Naive thymus-derived CD8-positive, alpha-beta T cell (primary cell): ENCODE measurements around the gene TENT4A. TPM values are rescaled to one million over a fixed set of nuclear protein-coding genes. Genes with fewer than 3 reads are reported as not detected.
A peak's percentile ranks its signal among the peaks of the same experiment; 100 is the strongest.
"Not testable (repeated sequence)": the region's sequence is repeated elsewhere in the genome, so short reads cannot be mapped to it uniquely, and the experiment has no call there.

Source experiments
- ATAC-seq, 2 donors: fragments of 150-1000 bp; cut with Tn5 transposase in 1 of 2; sonication (Bioruptor Pico), chemical (Tn5 transposase) in 1 of 2; 1 replicate in 1 of 2; 2 replicates in 1 of 2; pipeline ENCODE4 v1.10.0; 2021; ENCODE audit warnings: mild to moderate bottlenecking in 2 of 2, moderate library complexity in 2 of 2
- POLR2A ChIA-PET: fragments of 350-600 bp; sonication (Branson Sonifier 250); formaldehyde crosslinking; loops from one replicate; lab custom pipeline; 2021; ENCODE audit warnings: antibody characterized with exemption; lab: Charles Lee
- DNase-seq, 10 donors: peaks; one replicate each; pipeline versions ENCODE4 v3.0.0 to v3.0.0-alpha.2; 2020 to 2022
- H3K27ac Mint-ChIP-seq, 10 donors: one replicate each; pipeline ENCODE4 v1.8.0; 2020 to 2022; ENCODE audit warnings: mild to moderate bottlenecking in 10 of 10, mixed read lengths in 10 of 10, moderate library complexity in 4 of 10, inconsistent platforms in 1 of 10
- H3K27me3 Mint-ChIP-seq, 5 donors: one replicate each; pipeline ENCODE4 v1.8.0; 2021 to 2022; ENCODE audit warnings: mixed read lengths in 5 of 5
- H3K36me3 Mint-ChIP-seq, 3 donors: one replicate each; pipeline ENCODE4 v1.8.0; 2020 to 2022; ENCODE audit warnings: mixed read lengths in 3 of 3, mild to moderate bottlenecking in 2 of 3, inconsistent platforms in 1 of 3
- H3K4me1 Mint-ChIP-seq, 4 donors: one replicate each; pipeline ENCODE4 v1.8.0; 2021 to 2022; ENCODE audit warnings: mixed read lengths in 4 of 4
- H3K4me3 Mint-ChIP-seq, 10 donors: one replicate each; pipeline ENCODE4 v1.8.0; 2020 to 2022; ENCODE audit warnings: mild to moderate bottlenecking in 10 of 10, mixed read lengths in 10 of 10, moderate library complexity in 6 of 10, inconsistent platforms in 1 of 10
- H3K9me3 Mint-ChIP-seq, 9 donors: one replicate each; pipeline ENCODE4 v1.8.0; 2020 to 2022; ENCODE audit warnings: mixed read lengths in 9 of 9, mild to moderate bottlenecking in 3 of 9, inconsistent platforms in 1 of 9, moderate library complexity in 1 of 9
- polyA plus RNA-seq, 3 donors: library from polyadenylated mRNA; unstranded; fragments of 300-500 nt; fragmentation: Illumina TruSeq; gene quantifications; one replicate each; pipeline ENCODE4 v1.2.3, GENCODE V29; 2021
- total RNA-seq, 8 experiments: library from RNA in 2 of 8; stranded (reverse) in 2 of 8; gene quantifications; one replicate each; pipeline ENCODE4 v1.2.3 and lab custom pipeline; 2021 to 2026

TENT4A gene
- total RNA-seq: 10 to 100 TPM; 49.6 to 53.7 TPM
- 1 to 10 TPM in 1 of 3 donors, under 1 TPM in 2; 0.72 to 1.2 (median 0.84) TPM for polyA plus RNA-seq
- total RNA-seq (lab: John Stamatoyannopoulos, UW): 38.2 to 60.3 (median 50.4) reads per million in 6 experiments

DNA sequence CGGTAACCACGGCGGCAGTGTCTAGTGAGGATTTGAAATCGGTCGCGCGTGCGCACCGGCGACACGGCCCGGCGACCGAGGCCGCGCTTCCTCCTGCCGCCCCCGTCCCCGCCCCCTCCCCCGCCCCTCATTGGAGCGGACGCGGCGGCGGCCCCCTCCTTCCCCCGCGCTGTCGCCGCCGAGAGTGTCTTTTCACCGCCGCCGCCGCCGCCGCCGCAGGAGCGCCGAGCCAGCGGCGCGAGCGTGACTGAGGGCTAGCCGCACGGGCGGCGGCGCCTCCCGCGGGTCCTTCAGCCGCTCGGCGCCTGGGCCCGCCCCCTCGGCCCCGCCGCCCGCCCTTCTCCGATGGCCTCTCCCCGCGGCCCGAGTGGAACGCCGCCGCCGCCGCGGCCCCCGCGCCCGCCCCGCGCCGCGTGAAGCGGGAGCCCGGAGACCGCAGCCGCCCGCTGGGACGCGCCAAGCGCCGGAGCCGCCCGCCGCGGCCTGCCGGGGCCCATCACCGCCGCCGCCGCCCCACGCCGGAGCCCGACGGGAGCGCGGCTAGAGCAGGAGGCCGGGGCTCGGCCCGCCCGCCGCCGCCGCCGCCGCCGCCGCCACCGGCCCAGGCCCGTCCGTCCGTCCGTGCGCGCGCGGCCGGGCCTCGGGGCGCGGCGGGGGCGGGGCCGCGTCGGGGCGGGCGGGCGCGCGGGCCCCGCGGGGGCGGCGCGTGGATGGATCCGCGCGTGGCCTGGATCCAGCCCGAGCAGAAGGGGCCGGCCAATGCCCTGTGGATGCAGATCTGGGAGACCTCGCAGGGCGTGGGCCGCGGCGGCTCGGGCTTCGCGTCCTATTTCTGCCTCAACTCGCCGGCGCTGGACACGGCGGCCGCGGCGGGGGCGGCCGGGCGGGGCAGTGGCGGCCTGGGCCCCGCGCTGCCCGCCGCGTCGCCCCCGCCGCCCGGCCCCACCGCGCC, at the start of gene TENT4A:
Gene TENT4A (plus strand): TSS at position 159 of the 952 bp plus-strand sequence. CDS start 552 bp downstream, at position 711.
- ATAC-seq (peak in 1 of 2 donors; percentile 35), DNase-seq (peak in 2 of 10 donors; percentile 34 to 98)
- H3K36me3 Mint-ChIP-seq: peaks cover 0 to 7% (median 6%) of the 10 kb centered on the region in 3 donors
- H3K4me3 Mint-ChIP-seq: peak within 1 kb of the TSS; percentile 86 to 92 (median 89)
- POLR2A ChIA-PET: interaction anchor here (1.0 to 2.8 kb wide), 3 partner anchors 81 to 1292 kb away, joined by 4 to 18 read pairs (median 10); partner anchors contain the start of genes ICE1, MED10, NSUN2 and SRD5A1
- no peaks in the 10 kb centered on the region for H3K27me3 Mint-ChIP-seq
- H3K9me3 Mint-ChIP-seq: no peaks in the 10 kb centered on the region
- peaks cover 27 to 46% (median 42%) of the 10 kb centered on the region in 4 donors for H3K4me1 Mint-ChIP-seq
- H3K27ac Mint-ChIP-seq: peak within 1 kb of the TSS; percentile 72 to 97 (median 94)

DNA sequence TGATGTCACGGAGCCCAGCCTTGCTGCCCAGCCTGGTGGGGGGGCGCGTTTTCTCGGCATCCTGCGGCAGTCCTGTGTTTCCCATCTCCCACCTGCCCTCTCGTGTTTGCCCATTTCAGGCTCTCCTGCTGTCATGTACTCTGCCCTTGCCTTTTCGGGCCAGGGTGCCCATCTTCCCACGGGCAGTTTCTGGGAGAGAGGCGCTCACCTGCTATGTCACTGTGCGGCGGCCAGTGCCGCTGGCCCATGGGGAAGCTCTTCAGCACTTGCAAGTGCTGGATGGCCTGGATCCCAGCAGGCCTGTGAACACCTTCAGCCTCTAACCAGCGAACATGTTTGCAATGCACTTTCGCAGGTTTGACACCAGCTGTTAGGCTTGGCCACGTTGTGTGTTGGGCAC, 46.5 kb upstream of the TENT4A start:
- Mint-ChIP-seq H3K27me3 (peaks cover 0 to 2% (median 0%) of the 10 kb centered on the region in 5 donors), H3K36me3 (peaks cover 0 to 18% (median 9%) of the 10 kb centered on the region in 3 donors), H3K27ac (peak overlapping the region in 2 of 10 donors; percentile 21 to 35), H3K4me3 (peak overlapping the region in 1 of 10 donors; percentile 16), H3K9me3 (peaks cover 0 to 4% (median 0%) of the 10 kb centered on the region in 9 donors), H3K4me1 (no peaks in the 10 kb centered on the region)
- ATAC-seq (no peak), DNase-seq (no peak)
- POLR2A ChIA-PET: no interaction called here

DNA sequence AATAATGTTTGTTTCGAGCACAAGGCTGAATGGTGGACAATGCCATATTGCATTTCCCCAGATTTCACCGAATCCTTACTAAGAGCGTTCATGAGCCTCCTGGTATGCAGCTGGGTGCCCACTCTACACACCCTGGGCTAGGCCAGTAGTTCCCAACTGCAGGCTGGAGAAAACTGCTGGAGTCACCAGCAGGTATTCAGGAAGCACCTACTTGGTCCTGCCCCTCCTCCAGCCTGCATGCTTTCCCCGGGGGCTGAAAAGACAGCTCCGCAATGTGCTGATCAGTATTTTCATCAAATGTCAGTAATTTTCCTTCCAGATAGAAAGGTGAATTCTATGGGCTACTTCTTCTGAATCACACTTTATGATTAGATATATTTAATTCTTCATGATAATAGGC, 45.6 kb upstream of the TENT4A start:
- H3K36me3 Mint-ChIP-seq: peaks cover 0 to 18% (median 9%) of the 10 kb centered on the region in 3 donors
- POLR2A ChIA-PET: no interaction called here
- peaks cover 0 to 4% (median 0%) of the 10 kb centered on the region in 9 donors for H3K9me3 Mint-ChIP-seq
- H3K27ac Mint-ChIP-seq: no peak overlapping the region
- no peak for DNase-seq
- peaks cover 0 to 2% (median 0%) of the 10 kb centered on the region in 5 donors for H3K27me3 Mint-ChIP-seq
- H3K4me1 Mint-ChIP-seq: no peaks in the 10 kb centered on the region
- no peak overlapping the region for H3K4me3 Mint-ChIP-seq
- no peak for ATAC-seq

DNA sequence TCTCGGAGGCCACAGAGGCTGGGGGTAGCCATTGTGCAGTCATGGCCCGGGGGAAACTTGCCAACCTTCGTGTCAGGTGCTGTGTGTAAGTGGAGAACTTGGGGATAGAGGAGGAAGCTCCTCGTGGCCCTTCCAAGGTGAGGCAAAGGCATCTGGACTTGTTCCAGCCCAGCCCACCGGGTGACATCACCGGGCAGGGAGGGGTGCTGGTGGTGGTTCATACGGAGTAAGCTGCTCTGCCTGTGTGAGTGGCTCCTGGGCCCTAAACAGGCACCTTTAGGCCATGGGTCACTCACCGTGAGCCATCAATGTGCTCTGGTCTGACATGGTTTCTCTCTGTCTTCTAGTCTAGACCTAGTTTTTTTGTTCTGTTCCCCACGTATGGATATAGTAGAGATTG, 44.5 kb upstream of the TENT4A start:
- POLR2A ChIA-PET: not testable (repeated sequence)

DNA sequence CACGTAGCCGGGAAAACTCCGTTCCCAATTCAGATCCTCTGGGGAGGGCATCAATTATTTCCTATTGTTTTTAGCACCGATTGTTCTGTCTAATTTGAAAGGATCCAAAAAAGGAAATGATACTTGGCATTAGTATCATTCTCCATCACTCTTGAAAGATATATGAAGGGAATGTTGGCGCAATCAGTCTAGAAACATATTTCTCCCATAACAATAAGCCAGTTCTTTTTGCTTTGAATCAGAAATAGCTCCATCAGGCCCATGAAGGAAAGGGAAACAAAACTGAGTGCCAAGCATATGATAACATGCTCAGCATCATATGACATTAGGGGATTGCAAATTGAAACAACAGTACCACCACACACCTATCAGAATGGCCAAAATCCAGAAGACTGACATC, 40.2 kb upstream of the TENT4A start:
- H3K9me3 Mint-ChIP-seq: peaks cover 0 to 4% (median 0%) of the 10 kb centered on the region in 9 donors
- H3K36me3 Mint-ChIP-seq: peaks cover 6 to 27% (median 8%) of the 10 kb centered on the region in 3 donors
- DNase-seq (no peak), ATAC-seq (no peak)
- H3K4me3 Mint-ChIP-seq: no peak overlapping the region
- H3K4me1 Mint-ChIP-seq: no peaks in the 10 kb centered on the region
- no peak overlapping the region for H3K27ac Mint-ChIP-seq
- peaks cover 0 to 4% (median 0%) of the 10 kb centered on the region in 5 donors for H3K27me3 Mint-ChIP-seq
- POLR2A ChIA-PET: no interaction called here

More for the DNA sequence above, 44.5 kb upstream of the TENT4A start:
- not testable (repeated sequence) for H3K27ac Mint-ChIP-seq, H3K9me3 Mint-ChIP-seq, H3K27me3 Mint-ChIP-seq, DNase-seq, H3K4me3 Mint-ChIP-seq, ATAC-seq, H3K4me1 Mint-ChIP-seq
- H3K36me3 Mint-ChIP-seq: peaks cover 0 to 26% (median 9%) of the 10 kb centered on the region in 3 donors

DNA sequence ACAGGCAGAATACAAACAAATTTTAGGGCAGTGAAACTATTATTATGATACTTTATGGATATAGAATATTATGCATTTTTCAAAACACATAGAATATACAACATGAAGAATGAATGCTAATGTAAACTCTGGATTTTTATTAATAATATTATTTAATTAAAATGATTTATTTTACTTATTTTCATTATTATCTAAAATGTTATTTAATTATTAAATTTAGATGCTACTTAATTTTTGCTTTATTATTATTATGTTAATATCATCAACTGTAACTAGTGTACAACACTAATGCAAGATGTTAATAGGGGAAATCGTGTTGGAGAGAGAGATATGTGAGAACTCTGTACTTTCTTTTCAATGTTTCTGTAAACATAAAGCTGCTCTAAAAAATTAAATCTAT, 39.3 kb upstream of the TENT4A start:
- DNase-seq (no peak), ATAC-seq (no peak)
- peaks cover 0 to 4% (median 0%) of the 10 kb centered on the region in 9 donors for H3K9me3 Mint-ChIP-seq
- H3K36me3 Mint-ChIP-seq: peaks cover 6 to 25% (median 8%) of the 10 kb centered on the region in 3 donors
- H3K27me3 Mint-ChIP-seq: peaks cover 0 to 9% (median 4%) of the 10 kb centered on the region in 5 donors
- POLR2A ChIA-PET: no interaction called here
- H3K27ac Mint-ChIP-seq: no peak overlapping the region
- no peaks in the 10 kb centered on the region for H3K4me1 Mint-ChIP-seq
- H3K4me3 Mint-ChIP-seq: no peak overlapping the region

DNA sequence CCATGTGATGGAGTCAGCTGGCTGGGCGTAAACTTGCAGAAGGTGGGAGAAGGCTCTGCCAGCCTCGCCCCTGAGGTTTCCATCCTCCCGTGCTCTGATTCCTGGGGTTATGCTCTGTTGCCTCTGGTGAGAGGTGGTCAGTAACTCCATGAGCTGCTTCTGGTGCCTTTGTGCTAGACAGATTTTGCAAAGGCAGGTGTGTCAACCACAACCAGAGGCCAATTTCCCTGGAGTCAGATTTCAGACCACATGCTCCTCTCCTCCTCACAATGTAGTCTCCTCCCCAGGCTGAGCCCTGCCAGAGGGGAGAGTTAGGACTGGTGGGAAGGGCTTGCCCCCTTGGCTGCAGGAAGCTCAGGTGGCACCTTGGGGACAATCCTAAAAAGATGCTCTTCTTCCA, 38.8 kb upstream of the TENT4A start:
- DNase-seq (no peak), ATAC-seq (no peak)
- H3K27me3 Mint-ChIP-seq: peaks cover 0 to 11% (median 5%) of the 10 kb centered on the region in 5 donors
- H3K9me3 Mint-ChIP-seq: peaks cover 0 to 4% (median 0%) of the 10 kb centered on the region in 9 donors
- POLR2A ChIA-PET: no interaction called here
- H3K4me1 Mint-ChIP-seq: no peaks in the 10 kb centered on the region
- no peak overlapping the region for H3K27ac Mint-ChIP-seq
- no peak overlapping the region for H3K4me3 Mint-ChIP-seq
- H3K36me3 Mint-ChIP-seq: peaks cover 2 to 24% (median 8%) of the 10 kb centered on the region in 3 donors

DNA sequence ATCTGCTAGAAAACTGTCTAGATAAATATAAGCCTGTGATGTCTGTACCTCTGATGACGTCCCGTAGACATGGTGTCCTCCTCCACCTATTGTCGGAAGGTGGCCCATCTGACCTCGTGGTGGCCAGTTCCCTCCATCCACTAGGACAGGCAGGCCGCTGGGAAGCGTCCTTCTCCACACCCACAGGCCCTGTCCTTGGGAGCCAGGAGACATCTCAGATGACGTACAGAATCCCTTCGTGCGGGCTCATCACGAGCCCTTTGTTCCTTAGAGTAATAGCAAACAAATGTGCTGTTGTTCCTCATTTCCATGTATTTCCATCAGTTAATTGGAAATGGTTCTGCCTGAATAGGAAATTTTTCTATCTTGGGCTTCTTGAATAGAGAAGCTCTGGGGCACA, 38.3 kb upstream of the TENT4A start:
- POLR2A ChIA-PET: no interaction called here
- no peak overlapping the region for H3K4me3 Mint-ChIP-seq

DNA sequence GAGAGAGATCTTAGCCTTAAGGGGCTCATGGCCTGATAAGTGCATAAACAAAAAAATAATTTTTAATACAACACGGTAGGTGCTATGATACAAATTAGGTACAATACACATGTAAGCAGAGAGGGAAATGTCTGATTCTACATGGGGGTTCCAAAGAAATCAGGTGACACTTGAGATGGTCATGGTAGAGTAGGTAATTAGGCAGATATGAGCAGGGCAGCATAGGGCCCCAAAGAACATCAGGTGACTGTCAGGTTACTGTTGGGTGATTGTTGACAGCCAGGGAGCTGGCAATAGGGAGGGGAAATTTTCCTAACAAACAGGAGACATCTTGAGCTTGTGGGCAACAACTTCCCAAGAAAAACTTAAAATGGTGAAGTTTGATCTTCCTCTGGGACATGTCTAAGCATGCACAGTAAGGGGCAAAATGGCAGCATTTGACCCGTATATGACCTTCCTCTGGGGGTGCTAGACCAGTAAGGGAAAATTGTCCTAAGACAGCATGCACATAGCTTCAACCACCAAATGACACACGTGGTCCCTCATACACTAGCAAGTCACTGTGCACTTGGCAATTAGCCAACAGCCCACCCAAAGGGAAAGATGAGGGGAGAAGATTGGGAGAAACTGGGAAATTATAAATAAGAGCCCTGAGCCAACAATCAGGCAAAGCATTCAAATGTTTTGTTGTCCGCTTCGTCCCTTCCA, 37.3 kb upstream of the TENT4A start:
- POLR2A ChIA-PET: no interaction called here
- Mint-ChIP-seq H3K4me1 (no peaks in the 10 kb centered on the region), H3K27ac (no peak overlapping the region), H3K9me3 (peaks cover 0 to 4% (median 0%) of the 10 kb centered on the region in 9 donors), H3K4me3 (no peak overlapping the region), H3K27me3 (peaks cover 0 to 16% (median 6%) of the 10 kb centered on the region in 5 donors), H3K36me3 (peaks cover 2 to 12% (median 8%) of the 10 kb centered on the region in 3 donors)
- no peak for DNase-seq
- ATAC-seq: no peak

More for the DNA sequence above, 38.3 kb upstream of the TENT4A start:
- H3K27ac Mint-ChIP-seq: no peak overlapping the region
- peaks cover 2 to 20% (median 8%) of the 10 kb centered on the region in 3 donors for H3K36me3 Mint-ChIP-seq
- DNase-seq (no peak), ATAC-seq (no peak)
- peaks cover 0 to 4% (median 0%) of the 10 kb centered on the region in 9 donors for H3K9me3 Mint-ChIP-seq
- H3K4me1 Mint-ChIP-seq: no peaks in the 10 kb centered on the region
- H3K27me3 Mint-ChIP-seq: peaks cover 0 to 16% (median 5%) of the 10 kb centered on the region in 5 donors

DNA sequence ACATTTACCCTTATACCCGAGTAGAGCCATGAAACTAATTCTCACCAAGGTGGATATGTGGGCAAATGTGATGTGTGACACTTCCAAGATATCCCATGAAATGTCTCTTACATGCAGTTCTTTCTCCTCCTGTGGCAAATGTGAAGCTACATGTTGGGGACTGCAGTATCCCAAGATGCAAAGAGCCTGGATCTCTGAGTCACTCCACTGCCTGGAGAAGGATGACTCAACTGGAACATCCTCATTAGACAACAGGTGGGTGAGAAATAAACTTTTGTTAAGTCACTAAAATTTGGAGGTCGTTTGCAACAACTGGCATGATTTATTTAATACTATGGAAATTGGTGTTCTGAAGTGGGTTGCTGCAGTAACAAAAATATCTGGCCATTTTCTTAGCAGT, 36.5 kb upstream of the TENT4A start:
- no peak for DNase-seq
- H3K27ac Mint-ChIP-seq: no peak overlapping the region
- no peak overlapping the region for H3K4me3 Mint-ChIP-seq
- peaks cover 0 to 3% (median 0%) of the 10 kb centered on the region in 9 donors for H3K9me3 Mint-ChIP-seq
- H3K36me3 Mint-ChIP-seq: peaks cover 0 to 8% (median 8%) of the 10 kb centered on the region in 3 donors
- POLR2A ChIA-PET: no interaction called here
- no peaks in the 10 kb centered on the region for H3K4me1 Mint-ChIP-seq
- peaks cover 2 to 24% (median 11%) of the 10 kb centered on the region in 5 donors for H3K27me3 Mint-ChIP-seq
- no peak for ATAC-seq

DNA sequence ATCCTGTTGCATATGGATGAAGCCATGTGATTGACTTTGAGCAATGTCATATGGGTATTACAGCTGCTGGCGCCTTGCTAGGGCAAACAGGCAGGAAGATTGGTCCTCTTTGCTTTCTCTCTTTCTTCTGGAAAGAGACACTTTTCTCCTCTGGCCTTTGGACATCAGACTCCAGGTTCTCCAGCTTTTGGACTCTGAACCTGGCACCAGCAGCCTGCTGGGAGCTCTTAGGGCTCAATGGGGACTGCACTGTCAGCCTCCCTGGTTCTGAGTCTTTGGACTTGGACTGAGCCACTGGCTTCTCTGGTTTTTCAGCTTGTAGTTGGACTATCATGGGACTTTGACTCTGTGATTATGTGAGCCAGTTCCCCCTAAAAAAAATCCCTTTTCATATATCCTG, 34.8 kb upstream of the TENT4A start:
- POLR2A ChIA-PET: no interaction called here
- Mint-ChIP-seq H3K4me3 (no peak overlapping the region), H3K27me3 (peaks cover 10 to 40% (median 15%) of the 10 kb centered on the region in 5 donors), H3K27ac (no peak overlapping the region), H3K9me3 (peaks cover 0 to 3% (median 0%) of the 10 kb centered on the region in 9 donors), H3K4me1 (no peaks in the 10 kb centered on the region), H3K36me3 (peaks cover 0 to 8% (median 4%) of the 10 kb centered on the region in 3 donors)
- ATAC-seq (no peak), DNase-seq (no peak)

DNA sequence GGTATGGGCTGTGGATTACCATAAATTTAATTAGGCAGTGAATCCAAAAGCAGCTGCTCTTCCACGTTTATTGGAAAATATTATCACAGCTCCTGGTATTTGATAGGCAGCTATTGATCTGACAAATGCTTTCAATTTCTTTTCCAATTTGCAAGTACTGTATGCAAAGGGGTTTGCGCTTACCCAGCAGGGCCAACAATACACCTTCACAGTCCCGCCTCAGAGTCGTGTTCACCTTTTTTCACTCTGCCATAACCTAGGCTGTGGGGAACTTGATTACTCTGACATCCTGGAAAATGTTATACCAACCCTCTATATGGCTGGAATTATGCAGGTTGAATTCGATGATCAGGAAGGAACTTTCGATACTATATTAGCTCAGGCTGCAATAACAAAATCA, 32.3 kb upstream of the TENT4A start:
- ATAC-seq (no peak), DNase-seq (no peak)
- peaks cover 0 to 3% (median 0%) of the 10 kb centered on the region in 3 donors for H3K36me3 Mint-ChIP-seq
- H3K4me3 Mint-ChIP-seq: no peak overlapping the region
- H3K27me3 Mint-ChIP-seq: peaks cover 22 to 65% (median 32%) of the 10 kb centered on the region in 5 donors
- H3K4me1 Mint-ChIP-seq: peaks cover 0 to 1% (median 0%) of the 10 kb centered on the region in 4 donors
- no peak overlapping the region for H3K27ac Mint-ChIP-seq
- POLR2A ChIA-PET: no interaction called here
- peaks cover 0 to 3% (median 0%) of the 10 kb centered on the region in 9 donors for H3K9me3 Mint-ChIP-seq
